ENCODE measurements around the gene ZNF358.

DNA sequence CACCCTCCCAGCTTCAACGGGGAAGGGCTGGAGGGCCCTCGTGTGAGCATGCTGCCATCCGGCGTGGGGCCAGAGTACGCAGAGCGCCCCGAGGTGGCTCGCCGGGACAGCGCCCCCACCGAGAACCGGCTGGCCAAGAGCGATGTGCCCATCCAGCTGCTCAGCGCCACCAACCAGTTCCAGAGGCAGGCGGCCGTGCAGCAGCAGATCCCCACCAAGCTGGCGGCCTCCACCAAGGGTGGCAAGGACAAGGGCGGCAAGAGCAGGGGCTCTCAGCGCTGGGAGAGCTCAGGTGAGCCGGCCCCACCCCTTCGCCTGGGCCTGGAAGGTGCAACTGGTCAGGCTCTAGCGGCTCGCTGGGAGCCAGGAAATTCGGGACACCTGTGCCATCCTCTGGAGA lies 47.1 kb upstream of the ZNF358 start:
- TF ChIP-seq, protein P1, sequence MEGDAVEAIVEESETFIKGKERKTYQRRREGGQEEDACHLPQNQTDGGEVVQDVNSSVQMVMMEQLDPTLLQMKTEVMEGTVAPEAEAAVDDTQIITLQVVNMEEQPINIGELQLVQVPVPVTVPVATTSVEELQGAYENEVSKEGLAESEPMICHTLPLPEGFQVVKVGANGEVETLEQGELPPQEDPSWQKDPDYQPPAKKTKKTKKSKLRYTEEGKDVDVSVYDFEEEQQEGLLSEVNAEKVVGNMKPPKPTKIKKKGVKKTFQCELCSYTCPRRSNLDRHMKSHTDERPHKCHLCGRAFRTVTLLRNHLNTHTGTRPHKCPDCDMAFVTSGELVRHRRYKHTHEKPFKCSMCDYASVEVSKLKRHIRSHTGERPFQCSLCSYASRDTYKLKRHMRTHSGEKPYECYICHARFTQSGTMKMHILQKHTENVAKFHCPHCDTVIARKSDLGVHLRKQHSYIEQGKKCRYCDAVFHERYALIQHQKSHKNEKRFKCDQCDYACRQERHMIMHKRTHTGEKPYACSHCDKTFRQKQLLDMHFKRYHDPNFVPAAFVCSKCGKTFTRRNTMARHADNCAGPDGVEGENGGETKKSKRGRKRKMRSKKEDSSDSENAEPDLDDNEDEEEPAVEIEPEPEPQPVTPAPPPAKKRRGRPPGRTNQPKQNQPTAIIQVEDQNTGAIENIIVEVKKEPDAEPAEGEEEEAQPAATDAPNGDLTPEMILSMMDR (IDR thresholded peaks at IDR 0.05; ENCODE audit: low read length) = no peak
- TF ChIP-seq EZH2 (IDR thresholded peaks at IDR 0.05; ENCODE audit: borderline replicate concordance, low read length) = no peak
